IMR-90 (cell line): ENCODE data around the gene COL17A1. TPM values are rescaled to one million over a fixed set of nuclear protein-coding genes. Genes with fewer than 3 reads are reported as not detected.

Experiments
- ATAC-seq: fragments of 200-7000 bp; cut with Tn5 transposase; 2 replicates; pipeline ENCODE4 v1.9.1; 2020; ENCODE audit warnings: low read depth, mild to moderate bottlenecking, moderate library complexity
- BruUV-seq: library from RNA; stranded (reverse); fragments of 400-500 nt; replicated peaks from 2 replicates; lab custom pipeline; 2021; lab: Mats Ljungman, UMichigan
- CTCF ChIA-PET: fragments of 300-600 bp; formaldehyde crosslinking; extraction: SDS; loops from one replicate; lab custom pipeline; 2021; ENCODE audit warnings: antibody characterized with exemption; lab: Yijun Ruan, JAX
- POLR2A ChIA-PET: fragments of 300-600 bp; sonication (Branson Sonifier 250); formaldehyde crosslinking; loops from one replicate; lab custom pipeline; 2022; ENCODE audit warnings: antibody characterized with exemption; ENCODE audit not compliant: unreplicated experiment; lab: Charles Lee
- DNase-seq: peaks from one replicate; pipeline ENCODE4 v3.0.0; 2013
- H2AFZ ChIP-seq: replicated peaks from 2 replicates; pipeline ENCODE3; 2013; ENCODE audit warnings: low read length, mild to moderate bottlenecking; ENCODE audit not compliant: poor library complexity
- H2AK5ac ChIP-seq: 2 replicates; pipeline ENCODE4 v1.6.1; 2013; ENCODE audit warnings: low read depth, low read length, inconsistent platforms
- H2AK9ac ChIP-seq: replicated peaks from 2 replicates; pipeline ENCODE3; 2013; ENCODE audit warnings: mild to moderate bottlenecking, low read depth, low read length, moderate library complexity; ENCODE audit not compliant: poor library complexity
- H2BK120ac ChIP-seq: 2 replicates; pipeline ENCODE4 v1.6.1; 2013; ENCODE audit warnings: low read depth, low read length, inconsistent platforms
- H2BK15ac ChIP-seq: 3 replicates; pipeline ENCODE4 v1.6.1; 2013; ENCODE audit warnings: low read depth, low read length, inconsistent platforms
- H2BK20ac ChIP-seq: 2 replicates; pipeline ENCODE4 v1.6.1; 2013; ENCODE audit warnings: low read depth, mild to moderate bottlenecking, inconsistent platforms, low read length, moderate library complexity
- H2BK5ac ChIP-seq: 2 replicates; pipeline ENCODE4 v1.6.1; 2013; ENCODE audit warnings: mild to moderate bottlenecking, low read depth, low read length, inconsistent platforms; ENCODE audit not compliant: poor library complexity, severe bottlenecking
- H3K14ac ChIP-seq: replicated peaks from 2 replicates; pipeline ENCODE4 v1.6.1; 2013; ENCODE audit warnings: low read depth, low read length, inconsistent platforms
- H3K18ac ChIP-seq: 2 replicates; pipeline ENCODE4 v1.6.1; 2013; ENCODE audit warnings: low read depth, low read length, control low read depth
- H3K23ac ChIP-seq: 2 replicates; pipeline ENCODE4 v1.6.1; 2013; ENCODE audit warnings: low read depth, low read length, inconsistent platforms
- H3K27ac ChIP-seq: 2 replicates; pipeline ENCODE4 v1.5.1; 2013; ENCODE audit warnings: mild to moderate bottlenecking, control low read depth, low read length; ENCODE audit not compliant: insufficient read depth
- H3K27me3 ChIP-seq: 2 replicates; pipeline ENCODE4 v1.6.1; 2013; ENCODE audit warnings: low read length; ENCODE audit not compliant: control insufficient read depth, insufficient read depth
- H3K36me3 ChIP-seq: 2 replicates; pipeline ENCODE4 v1.6.1; 2013; ENCODE audit warnings: low read length, mixed read lengths; ENCODE audit not compliant: control insufficient read depth, insufficient read depth
- H3K4ac ChIP-seq: 2 replicates; pipeline ENCODE4 v1.6.1; 2013; ENCODE audit warnings: low read depth, low read length, inconsistent platforms
- H3K4me1 ChIP-seq: 2 replicates; pipeline ENCODE4 v1.6.1; 2013; ENCODE audit warnings: low read length, mixed read lengths; ENCODE audit not compliant: control insufficient read depth, insufficient read depth
- H3K4me2 ChIP-seq: 2 replicates; pipeline ENCODE4 v1.6.1; 2013; ENCODE audit warnings: low read depth, mild to moderate bottlenecking, control low read depth, low read length, moderate library complexity
- H3K4me3 ChIP-seq: 2 replicates; pipeline ENCODE4 v1.5.1; 2013; ENCODE audit warnings: low read depth, mild to moderate bottlenecking, control low read depth, low read length, moderate library complexity; ENCODE audit not compliant: insufficient read depth
- H3K56ac ChIP-seq: 2 replicates; pipeline ENCODE4 v1.6.1; 2013; ENCODE audit warnings: low read length, inconsistent platforms; ENCODE audit not compliant: insufficient read depth; ENCODE audit errors: extremely low read depth
- H3K79me1 ChIP-seq, 2 experiments: 2 replicates each; pipeline ENCODE4 v1.6.1; 2013; ENCODE audit warnings: low read length in 2 of 2, inconsistent platforms in 1 of 2, low read depth in 1 of 2
- H3K9ac ChIP-seq: 2 replicates; pipeline ENCODE4 v1.6.1; 2013; ENCODE audit warnings: low read depth, low read length, control low read depth
- H3K9me1 ChIP-seq: 2 replicates; pipeline ENCODE4 v1.6.1; 2013; ENCODE audit warnings: low read length, inconsistent platforms; ENCODE audit not compliant: insufficient read depth
- H3K9me3 ChIP-seq: 2 replicates; pipeline ENCODE4 v1.6.1; 2013; ENCODE audit warnings: low read length; ENCODE audit not compliant: control insufficient read depth, insufficient read depth
- H4K20me1 ChIP-seq: 2 replicates; pipeline ENCODE4 v1.6.1; 2013; ENCODE audit warnings: low read length, inconsistent platforms; ENCODE audit not compliant: insufficient read depth
- H4K5ac ChIP-seq: 2 replicates; pipeline ENCODE4 v1.6.1; 2013; ENCODE audit warnings: mild to moderate bottlenecking, low read depth, low read length, control low read depth
- H4K8ac ChIP-seq, 2 experiments: 2 replicates each; pipeline ENCODE4 v1.6.1; 2013; ENCODE audit warnings: low read depth in 2 of 2, low read length in 2 of 2, control low read depth in 1 of 2, inconsistent platforms in 1 of 2
- H4K91ac ChIP-seq: 2 replicates; pipeline ENCODE4 v1.6.1; 2013; ENCODE audit warnings: low read depth, low read length, inconsistent platforms; ENCODE audit not compliant: insufficient read depth
- BHLHE40 ChIP-seq: fragments of 150-350 bp; IDR thresholded peaks from 2 replicates; pipeline ENCODE4 v1.6.1; 2016; ENCODE audit warnings: mild to moderate bottlenecking, low read depth, low read length
- MXI1 ChIP-seq: IDR thresholded peaks from 2 replicates; pipeline ENCODE4 v1.6.1; 2012; ENCODE audit warnings: low read depth, mild to moderate bottlenecking, low read length, moderate library complexity, borderline replicate concordance
- RAD21 ChIP-seq: IDR thresholded peaks from 2 replicates; pipeline ENCODE4 v1.6.1; 2012; ENCODE audit warnings: low read length, improper control_type of control experiment
- WGBS, 2 experiments: methylation state at CpG; one replicate each; pipeline versions ENCODE4 v1.1.5 to v1.1.7; 2013; ENCODE audit warnings: missing lambda C conversion rate in 2 of 2; ENCODE audit not compliant: insufficient read length in 1 of 2; ENCODE audit errors: extremely low coverage in 2 of 2; 5-methylcytosine and 5-hydroxymethylcytosine counted together
- dilution Hi-C: fragments of 300-500 bp; cut with HindIII; formaldehyde crosslinking; loops from one replicate; pipeline ENCODE4 v1.14.3; 2018; ENCODE audit warnings: low sequenced_read_pairs; ENCODE audit not compliant: unreplicated experiment
- in situ Hi-C: fragments of 300-500 bp; cut with MboI; formaldehyde crosslinking; loops from 3 replicates; pipeline ENCODE4 v1.14.3; 2019; ENCODE audit warnings: low sequenced_read_pairs, inconsistent platforms, mixed read lengths
- intact Hi-C: fragments of 100-400 bp; cut with micrococcal nuclease; formaldehyde crosslinking; loops from 2 replicates; pipeline ENCODE4 v1.10.0; 2022
- polyA plus RNA-seq, 3 experiments: library from polyadenylated mRNA; depleted of rRNA; stranded (reverse); fragments of >200 nt; gene quantifications; 2 replicates each; pipeline ENCODE4 v1.2.3, GENCODE V29; 2012; ENCODE audit warnings: low replicate concordance in 1 of 3
- total RNA-seq: library from RNA; depleted of rRNA; stranded (reverse); fragments of >200 nt; gene quantifications from 2 replicates; pipeline ENCODE4 v1.2.3, GENCODE V29; 2012
- TF ChIP-seq, protein P1 (sequence below): conservative IDR thresholded peaks from 2 replicates; pipeline ENCODE4 v1.5.1; 2012; ENCODE audit warnings: mild to moderate bottlenecking, low read depth, low read length, improper control_type of control experiment

Gene COL17A1
- total and polyA plus RNA-seq, 2 of the 4 experiments (the other 2 are of a cell fraction), result 0.14 to 0.18 TPM

DNA sequence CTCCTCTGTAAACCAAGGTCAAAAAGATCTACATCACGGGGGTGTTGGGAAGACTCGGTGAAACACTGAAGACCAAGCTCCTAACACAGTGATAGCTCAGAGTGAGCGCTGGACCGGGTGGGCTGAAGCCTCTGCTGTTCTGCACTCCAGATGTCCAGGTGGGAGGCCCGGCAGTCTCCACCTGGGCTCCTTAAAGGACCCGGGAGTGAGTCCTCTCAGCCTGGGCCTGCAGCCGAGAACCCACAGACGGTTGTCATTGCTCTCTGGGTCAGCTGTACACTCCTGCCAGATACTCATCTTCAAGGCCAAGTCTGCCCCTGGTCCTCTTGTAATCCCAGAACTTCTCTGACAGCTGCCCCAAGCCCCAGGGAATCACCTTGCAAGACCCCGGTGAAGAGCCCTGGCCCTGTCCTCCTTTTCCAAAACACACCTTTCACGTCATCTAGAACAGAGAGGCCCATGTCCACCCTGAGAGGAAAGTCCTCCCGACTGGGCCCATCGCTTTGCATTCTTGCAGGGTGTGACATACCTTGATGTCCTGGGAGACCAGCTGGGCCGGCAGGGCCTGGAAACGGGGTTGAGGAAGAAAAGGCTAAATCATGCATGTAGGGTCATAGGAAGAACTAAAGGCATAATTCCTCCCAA, 43.7 kb downstream of the COL17A1 start:
- Histone ChIP-seq H2AFZ (no peak overlapping the region), H3K18ac (no peak overlapping the region), H3K4ac (no peak overlapping the region), H3K36me3 (no peaks in the 10 kb centered on the region), H2BK20ac (no peak overlapping the region), H4K20me1 (no peaks in the 10 kb centered on the region), H4K5ac (no peak overlapping the region), H2AK9ac (no peak overlapping the region), H2AK5ac (no peak overlapping the region), H3K9me3 (no peaks in the 10 kb centered on the region), H3K27ac (no peak overlapping the region), H3K23ac (no peak overlapping the region), H3K4me2 (no peak overlapping the region), H3K4me3 (no peak overlapping the region), H4K8ac (no peak overlapping the region), H3K4me1 (no peaks in the 10 kb centered on the region), H3K9ac (no peak overlapping the region), H3K79me1 (no peaks in the 10 kb centered on the region), H4K91ac (no peak overlapping the region), H3K27me3 (no peaks in the 10 kb centered on the region), H3K14ac (no peak overlapping the region), H2BK120ac (no peak overlapping the region), H2BK15ac (no peak overlapping the region), H2BK5ac (no peak overlapping the region), H3K9me1 (no peaks in the 10 kb centered on the region), H3K56ac (no peak overlapping the region)
- ATAC-seq (no peak), DNase-seq (no peak)
- in situ Hi-C loops (loop anchor here (5.0 kb wide), 1 partner anchor 165 kb away; no protein-coding TSS in a partner anchor), intact Hi-C loops (loop anchor here (5.0 kb wide), 1 partner anchor 155 kb away; no protein-coding TSS in a partner anchor), dilution Hi-C loops (no loop called here)
- BruUV-seq, result no TSS peak
- TF ChIP-seq BHLHE40 (no peak), MXI1 (no peak), RAD21 (no peak)
- TF ChIP-seq, protein P1, sequence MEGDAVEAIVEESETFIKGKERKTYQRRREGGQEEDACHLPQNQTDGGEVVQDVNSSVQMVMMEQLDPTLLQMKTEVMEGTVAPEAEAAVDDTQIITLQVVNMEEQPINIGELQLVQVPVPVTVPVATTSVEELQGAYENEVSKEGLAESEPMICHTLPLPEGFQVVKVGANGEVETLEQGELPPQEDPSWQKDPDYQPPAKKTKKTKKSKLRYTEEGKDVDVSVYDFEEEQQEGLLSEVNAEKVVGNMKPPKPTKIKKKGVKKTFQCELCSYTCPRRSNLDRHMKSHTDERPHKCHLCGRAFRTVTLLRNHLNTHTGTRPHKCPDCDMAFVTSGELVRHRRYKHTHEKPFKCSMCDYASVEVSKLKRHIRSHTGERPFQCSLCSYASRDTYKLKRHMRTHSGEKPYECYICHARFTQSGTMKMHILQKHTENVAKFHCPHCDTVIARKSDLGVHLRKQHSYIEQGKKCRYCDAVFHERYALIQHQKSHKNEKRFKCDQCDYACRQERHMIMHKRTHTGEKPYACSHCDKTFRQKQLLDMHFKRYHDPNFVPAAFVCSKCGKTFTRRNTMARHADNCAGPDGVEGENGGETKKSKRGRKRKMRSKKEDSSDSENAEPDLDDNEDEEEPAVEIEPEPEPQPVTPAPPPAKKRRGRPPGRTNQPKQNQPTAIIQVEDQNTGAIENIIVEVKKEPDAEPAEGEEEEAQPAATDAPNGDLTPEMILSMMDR, result no peak
- POLR2A ChIA-PET, result no interaction called here
- 85% methylated on average over 4 of the region's 14 CpGs; no CpG with 5 or more reads in 1 of the 2 experiments for WGBS, 2 experiments
- CTCF ChIA-PET, result interaction anchor here (0.6 kb wide), 1 partner anchor 125 kb away, joined by 10 read pairs; no protein-coding TSS in a partner anchor
